HCT116 (cell line): Measurements from ENCODE around the gene RCL1.

Experiments
- CEBPB ChIP-seq: IDR thresholded peaks from 2 replicates; pipeline ENCODE4 v1.6.1; 2012; ENCODE audit warnings: low read depth
- EGR1 ChIP-seq: IDR thresholded peaks from 2 replicates; pipeline ENCODE4 v1.6.1; 2012; ENCODE audit warnings: low read depth
- ELF1 ChIP-seq: IDR thresholded peaks from 2 replicates; pipeline ENCODE4 v1.6.1; 2012; ENCODE audit warnings: low read depth, borderline replicate concordance
- EZH2 ChIP-seq: fragments of 200-600 bp; sonication (generic); IDR thresholded peaks from 2 replicates; pipeline ENCODE4 v1.6.1; 2017; ENCODE audit warnings: antibody characterized with exemption, mixed run types
- POLR2A ChIP-seq: IDR thresholded peaks from 2 replicates; pipeline ENCODE4 v1.7.0; 2011; ENCODE audit warnings: borderline replicate concordance; ENCODE audit not compliant: insufficient read depth, insufficient read length; ENCODE audit errors: extremely low read depth
- POLR2AphosphoS5 ChIP-seq: IDR thresholded peaks from 2 replicates; pipeline ENCODE4 v1.6.1; 2011; ENCODE audit warnings: mild to moderate bottlenecking, low read depth, low read length, moderate library complexity
- RAD21 ChIP-seq: IDR thresholded peaks from 2 replicates; pipeline ENCODE4 v1.6.1; 2012; ENCODE audit warnings: low read depth, mild to moderate bottlenecking
- SP1 ChIP-seq: IDR thresholded peaks from 2 replicates; pipeline ENCODE4 v1.6.1; 2012; ENCODE audit warnings: low read depth
- ZNF274 ChIP-seq: fragments of 200-500 bp; sonication (Bioruptor generic); IDR thresholded peaks from 2 replicates; pipeline ENCODE4 v1.6.1; 2014; ENCODE audit warnings: mild to moderate bottlenecking, low read depth, low read length, inconsistent platforms
- TF ChIP-seq, protein P1 (sequence below), 3 experiments: fragments of 200-600 bp in 1 of 3; sonication (generic) in 1 of 3; IDR thresholded peaks in 2 of 3; conservative IDR thresholded peaks in 1 of 3; 2 replicates each; pipeline ENCODE4 v1.5.1; 2012 to 2017; ENCODE audit warnings: low read depth in 2 of 3, low read length in 2 of 3, antibody characterized with exemption in 1 of 3, borderline replicate concordance in 1 of 3, control low read depth in 1 of 3, mild to moderate bottlenecking in 1 of 3, mixed read lengths in 1 of 3, mixed run types in 1 of 3, moderate library complexity in 1 of 3; ENCODE audit not compliant: insufficient read depth in 1 of 3
- TF ChIP-seq, protein P2 (sequence below): IDR thresholded peaks from 2 replicates; pipeline ENCODE4 v1.6.1; 2012; ENCODE audit warnings: low read depth

DNA sequence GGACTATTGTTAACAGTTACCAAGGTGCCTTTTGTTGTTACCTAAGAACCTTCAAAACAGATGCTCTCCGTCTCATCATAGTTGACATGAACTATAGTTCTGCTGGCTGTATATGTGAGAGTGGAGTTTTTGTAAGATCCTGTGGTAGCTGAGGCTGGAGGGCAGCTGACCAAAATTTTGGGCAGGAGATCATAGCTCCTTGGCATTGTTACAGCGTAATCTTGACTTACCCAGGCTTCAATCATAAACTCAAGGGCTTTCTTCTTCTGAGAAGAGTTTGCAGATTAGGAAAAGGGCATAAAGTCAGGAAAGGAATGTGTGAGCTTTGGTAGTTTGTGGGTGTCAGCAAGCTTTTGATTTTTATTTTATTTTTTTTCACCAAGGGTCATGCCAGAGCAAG, 34.5 kb downstream of the RCL1 start:
- TF ChIP-seq, protein P1, sequence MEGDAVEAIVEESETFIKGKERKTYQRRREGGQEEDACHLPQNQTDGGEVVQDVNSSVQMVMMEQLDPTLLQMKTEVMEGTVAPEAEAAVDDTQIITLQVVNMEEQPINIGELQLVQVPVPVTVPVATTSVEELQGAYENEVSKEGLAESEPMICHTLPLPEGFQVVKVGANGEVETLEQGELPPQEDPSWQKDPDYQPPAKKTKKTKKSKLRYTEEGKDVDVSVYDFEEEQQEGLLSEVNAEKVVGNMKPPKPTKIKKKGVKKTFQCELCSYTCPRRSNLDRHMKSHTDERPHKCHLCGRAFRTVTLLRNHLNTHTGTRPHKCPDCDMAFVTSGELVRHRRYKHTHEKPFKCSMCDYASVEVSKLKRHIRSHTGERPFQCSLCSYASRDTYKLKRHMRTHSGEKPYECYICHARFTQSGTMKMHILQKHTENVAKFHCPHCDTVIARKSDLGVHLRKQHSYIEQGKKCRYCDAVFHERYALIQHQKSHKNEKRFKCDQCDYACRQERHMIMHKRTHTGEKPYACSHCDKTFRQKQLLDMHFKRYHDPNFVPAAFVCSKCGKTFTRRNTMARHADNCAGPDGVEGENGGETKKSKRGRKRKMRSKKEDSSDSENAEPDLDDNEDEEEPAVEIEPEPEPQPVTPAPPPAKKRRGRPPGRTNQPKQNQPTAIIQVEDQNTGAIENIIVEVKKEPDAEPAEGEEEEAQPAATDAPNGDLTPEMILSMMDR (IDR thresholded peaks at IDR 0.05 in 2 of 3, conservative IDR thresholded peaks at IDR 0.05 in 1 of 3; ENCODE audit: borderline replicate concordance in 1 of 3, insufficient read depth in 1 of 3, low read depth in 2 of 3, low read length in 2 of 3) = no peak
- TF ChIP-seq RAD21 = no peak
- TF ChIP-seq, protein P2, sequence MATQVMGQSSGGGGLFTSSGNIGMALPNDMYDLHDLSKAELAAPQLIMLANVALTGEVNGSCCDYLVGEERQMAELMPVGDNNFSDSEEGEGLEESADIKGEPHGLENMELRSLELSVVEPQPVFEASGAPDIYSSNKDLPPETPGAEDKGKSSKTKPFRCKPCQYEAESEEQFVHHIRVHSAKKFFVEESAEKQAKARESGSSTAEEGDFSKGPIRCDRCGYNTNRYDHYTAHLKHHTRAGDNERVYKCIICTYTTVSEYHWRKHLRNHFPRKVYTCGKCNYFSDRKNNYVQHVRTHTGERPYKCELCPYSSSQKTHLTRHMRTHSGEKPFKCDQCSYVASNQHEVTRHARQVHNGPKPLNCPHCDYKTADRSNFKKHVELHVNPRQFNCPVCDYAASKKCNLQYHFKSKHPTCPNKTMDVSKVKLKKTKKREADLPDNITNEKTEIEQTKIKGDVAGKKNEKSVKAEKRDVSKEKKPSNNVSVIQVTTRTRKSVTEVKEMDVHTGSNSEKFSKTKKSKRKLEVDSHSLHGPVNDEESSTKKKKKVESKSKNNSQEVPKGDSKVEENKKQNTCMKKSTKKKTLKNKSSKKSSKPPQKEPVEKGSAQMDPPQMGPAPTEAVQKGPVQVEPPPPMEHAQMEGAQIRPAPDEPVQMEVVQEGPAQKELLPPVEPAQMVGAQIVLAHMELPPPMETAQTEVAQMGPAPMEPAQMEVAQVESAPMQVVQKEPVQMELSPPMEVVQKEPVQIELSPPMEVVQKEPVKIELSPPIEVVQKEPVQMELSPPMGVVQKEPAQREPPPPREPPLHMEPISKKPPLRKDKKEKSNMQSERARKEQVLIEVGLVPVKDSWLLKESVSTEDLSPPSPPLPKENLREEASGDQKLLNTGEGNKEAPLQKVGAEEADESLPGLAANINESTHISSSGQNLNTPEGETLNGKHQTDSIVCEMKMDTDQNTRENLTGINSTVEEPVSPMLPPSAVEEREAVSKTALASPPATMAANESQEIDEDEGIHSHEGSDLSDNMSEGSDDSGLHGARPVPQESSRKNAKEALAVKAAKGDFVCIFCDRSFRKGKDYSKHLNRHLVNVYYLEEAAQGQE = no peak
- no peak for TF ChIP-seq POLR2AphosphoS5
- no peak for TF ChIP-seq ZNF274
- TF ChIP-seq EZH2 = no peak
- no peak for TF ChIP-seq ELF1
- TF ChIP-seq SP1 = no peak
- no peak for TF ChIP-seq POLR2A
- TF ChIP-seq CEBPB = no peak
- TF ChIP-seq EGR1 = no peak
